GM12878 (cell line): ENCODE data around the gene AGAP2.

Experiments
- ASH2L ChIP-seq: fragments of 300-600, 200-600 bp; sonication (generic); IDR thresholded peaks from 2 replicates; pipeline ENCODE4 v1.6.1; 2017; ENCODE audit warnings: low read depth, mild to moderate bottlenecking, borderline replicate concordance
- BMI1 ChIP-seq: fragments of 450-650 bp; IDR thresholded peaks from 2 replicates; pipeline ENCODE4 v1.6.1; 2016; ENCODE audit warnings: mild to moderate bottlenecking, moderate library complexity, borderline replicate concordance
- CEBPB ChIP-seq, 2 experiments: fragments of 150-350 bp in 1 of 2; IDR thresholded peaks; 2 replicates each; pipeline ENCODE4 v1.6.1; 2012 to 2014; ENCODE audit warnings: low read depth in 2 of 2, low read length in 2 of 2, borderline replicate concordance in 1 of 2, inconsistent platforms in 1 of 2
- CHD2 ChIP-seq: IDR thresholded peaks from 2 replicates; pipeline ENCODE4 v1.6.1; 2011; ENCODE audit warnings: low read depth, low read length, improper control_type of control experiment, borderline replicate concordance
- CTCF ChIP-seq, 3 experiments: IDR thresholded peaks in 2 of 3; conservative IDR thresholded peaks in 1 of 3; 2 replicates each; pipeline ENCODE4 v1.5.1; 2011; ENCODE audit warnings: low read depth in 3 of 3, low read length in 3 of 3, mild to moderate bottlenecking in 3 of 3, control low read depth in 2 of 3, moderate library complexity in 2 of 3, inconsistent platforms in 1 of 3, mixed read lengths in 1 of 3; ENCODE audit not compliant: control insufficient read depth in 2 of 3, insufficient read depth in 1 of 3; ENCODE audit errors: extremely low read depth in 1 of 3
- ESRRA ChIP-seq: IDR thresholded peaks from 2 replicates; pipeline ENCODE4 v1.6.1; 2012; ENCODE audit warnings: mild to moderate bottlenecking, low read length, improper control_type of control experiment
- HSF1 ChIP-seq: fragments of 150-350 bp; IDR thresholded peaks from 2 replicates; pipeline ENCODE4 v1.6.1; 2014; ENCODE audit warnings: mild to moderate bottlenecking, low read depth, low read length
- PML ChIP-seq: IDR thresholded peaks from 2 replicates; pipeline ENCODE4 v1.6.1; 2012; ENCODE audit warnings: low read length, inconsistent platforms
- POLR2A ChIP-seq: IDR thresholded peaks from 2 replicates; pipeline ENCODE4 v1.6.1; 2011; ENCODE audit warnings: low read depth, mild to moderate bottlenecking, low read length
- POLR2AphosphoS5 ChIP-seq: IDR thresholded peaks from 2 replicates; pipeline ENCODE4 v1.6.1; 2011; ENCODE audit warnings: mild to moderate bottlenecking, low read length, inconsistent platforms
- RAD21 ChIP-seq: IDR thresholded peaks from 2 replicates; pipeline ENCODE4 v1.6.1; 2011; ENCODE audit warnings: mild to moderate bottlenecking, low read depth, low read length, moderate library complexity; ENCODE audit not compliant: insufficient read depth
- RELB ChIP-seq: fragments of 450-650 bp; IDR thresholded peaks from 2 replicates; pipeline ENCODE4 v1.6.1; 2017; ENCODE audit warnings: low read depth, mild to moderate bottlenecking, moderate library complexity
- SPI1 ChIP-seq: IDR thresholded peaks from 2 replicates; pipeline ENCODE4 v1.6.1; 2011; ENCODE audit warnings: low read depth, mild to moderate bottlenecking, low read length, moderate library complexity, borderline replicate concordance; ENCODE audit not compliant: insufficient read depth
- ZSCAN29 ChIP-seq: fragments of 450-650 bp; IDR thresholded peaks from 2 replicates; pipeline ENCODE4 v1.6.1; 2017; ENCODE audit warnings: mild to moderate bottlenecking, moderate library complexity

GRCh38 chr12:57707250-57707649, 31.3 kb downstream of the AGAP2 start:
- no peak for TF ChIP-seq BMI1
- no peak for TF ChIP-seq RAD21
- no peak for TF ChIP-seq HSF1
- no peak for TF ChIP-seq CHD2
- no peak for TF ChIP-seq ZSCAN29
- no peak for TF ChIP-seq CEBPB (IDR thresholded peaks at IDR 0.05; ENCODE audit: borderline replicate concordance in 1 of 2, low read depth in 2 of 2, low read length in 2 of 2)
- no peak for TF ChIP-seq CTCF (IDR thresholded peaks at IDR 0.05 in 2 of 3, conservative IDR thresholded peaks at IDR 0.05 in 1 of 3; ENCODE audit: control insufficient read depth in 2 of 3, extremely low read depth in 1 of 3, insufficient read depth in 1 of 3, low read depth in 3 of 3, low read length in 3 of 3)
- no peak for TF ChIP-seq PML
- no peak for TF ChIP-seq RELB
- no peak for TF ChIP-seq ASH2L
- no peak for TF ChIP-seq SPI1
- no peak for TF ChIP-seq ESRRA
- no peak for TF ChIP-seq POLR2A
- no peak for TF ChIP-seq POLR2AphosphoS5
